Ureter (tissue), 1 donor: ENCODE measurements around the gene TRIM22. TPM values are rescaled to one million over a fixed set of nuclear protein-coding genes. Genes with fewer than 3 reads are reported as not detected.
A peak's percentile ranks its signal among the peaks of the same experiment; 100 is the strongest.
"Not testable (repeated sequence)": the region's sequence is repeated elsewhere in the genome, so short reads cannot be mapped to it uniquely, and the experiment has no call there.

Source experiments
- DNase-seq: peaks from one replicate; pipeline ENCODE4 v3.0.0-alpha.2; 2020; ENCODE audit warnings: low spot score
- total RNA-seq: library from RNA; stranded (reverse); gene quantifications from one replicate; pipeline ENCODE4 v1.2.4, GENCODE V29; 2023
- donor health status: DM: yes; HTN: yes; CAD: no.

Gene TRIM22, protein sequence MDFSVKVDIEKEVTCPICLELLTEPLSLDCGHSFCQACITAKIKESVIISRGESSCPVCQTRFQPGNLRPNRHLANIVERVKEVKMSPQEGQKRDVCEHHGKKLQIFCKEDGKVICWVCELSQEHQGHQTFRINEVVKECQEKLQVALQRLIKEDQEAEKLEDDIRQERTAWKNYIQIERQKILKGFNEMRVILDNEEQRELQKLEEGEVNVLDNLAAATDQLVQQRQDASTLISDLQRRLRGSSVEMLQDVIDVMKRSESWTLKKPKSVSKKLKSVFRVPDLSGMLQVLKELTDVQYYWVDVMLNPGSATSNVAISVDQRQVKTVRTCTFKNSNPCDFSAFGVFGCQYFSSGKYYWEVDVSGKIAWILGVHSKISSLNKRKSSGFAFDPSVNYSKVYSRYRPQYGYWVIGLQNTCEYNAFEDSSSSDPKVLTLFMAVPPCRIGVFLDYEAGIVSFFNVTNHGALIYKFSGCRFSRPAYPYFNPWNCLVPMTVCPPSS
- total RNA-seq: 86.6 TPM

DNA sequence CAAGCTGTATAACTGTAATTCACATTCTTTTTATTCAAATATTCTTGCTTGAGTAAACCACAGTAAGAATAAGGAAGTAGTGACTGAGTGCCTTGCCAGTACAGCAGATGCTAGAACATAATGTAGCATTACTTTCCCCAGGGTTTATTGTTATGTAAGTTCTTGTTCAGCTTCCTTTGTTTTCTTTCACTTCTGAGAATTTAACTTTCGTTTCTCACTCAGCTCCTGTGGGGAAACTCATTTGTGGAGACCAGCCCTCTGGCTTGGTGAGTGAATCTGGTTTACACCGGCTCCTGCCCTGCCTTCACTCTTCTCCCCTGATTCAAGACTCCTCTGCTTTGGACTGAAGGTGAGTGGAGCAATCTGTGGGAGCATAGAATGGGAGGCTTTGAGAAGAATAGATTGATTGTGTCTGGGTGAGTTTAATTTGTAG is at the start of gene TRIM22:
Gene TRIM22 (plus strand): TSS at position 240 of the 433 bp plus-strand sequence. CDS start 6,443 bp downstream, outside the sequence.
- peak; percentile 63 for DNase-seq

GRCh38 chr11:5639953-5640352 is 49.6 kb upstream of the TRIM22 start:
- DNase-seq: no peak

DNA sequence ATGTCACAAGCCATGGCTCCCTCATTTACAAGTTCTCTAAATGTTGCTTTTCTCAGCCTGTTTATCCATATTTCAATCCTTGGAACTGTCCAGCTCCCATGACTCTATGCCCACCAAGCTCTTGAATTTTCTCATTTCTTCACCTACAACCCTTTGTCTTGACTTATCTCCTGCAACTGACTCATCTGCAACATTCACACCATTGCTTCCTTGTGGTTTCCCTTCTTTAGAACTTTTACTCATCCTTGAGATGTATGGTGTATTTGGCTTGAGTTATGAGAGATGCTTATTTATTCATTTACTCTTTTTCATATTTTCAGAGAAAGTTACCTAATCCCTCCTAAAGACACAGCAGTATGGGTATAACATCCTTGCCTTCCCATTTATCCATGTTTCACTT is 46.0 kb upstream of the TRIM22 start:
- DNase-seq: no peak

GRCh38 chr11:5646139-5646538 is 43.5 kb upstream of the TRIM22 start:
- no peak for DNase-seq

DNA sequence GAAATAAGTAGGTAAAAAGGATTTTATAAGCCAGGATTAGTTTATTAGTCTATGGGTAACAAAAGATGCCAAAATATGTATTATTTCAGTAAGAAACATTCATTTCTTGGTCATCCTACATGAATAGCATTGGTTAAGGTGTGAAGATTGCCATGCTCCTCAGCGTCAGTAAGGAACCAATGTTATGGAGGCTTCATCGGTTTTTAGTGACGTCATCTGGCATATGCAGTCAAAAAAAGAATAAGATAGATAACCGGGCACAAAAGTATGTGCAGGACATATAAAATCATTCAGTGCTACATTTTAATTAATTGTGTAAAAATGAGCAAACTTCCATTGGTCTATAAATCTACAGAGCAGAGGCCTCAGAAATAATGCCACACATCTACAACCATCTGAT is 34.1 kb upstream of the TRIM22 start:
- no peak for DNase-seq

DNA sequence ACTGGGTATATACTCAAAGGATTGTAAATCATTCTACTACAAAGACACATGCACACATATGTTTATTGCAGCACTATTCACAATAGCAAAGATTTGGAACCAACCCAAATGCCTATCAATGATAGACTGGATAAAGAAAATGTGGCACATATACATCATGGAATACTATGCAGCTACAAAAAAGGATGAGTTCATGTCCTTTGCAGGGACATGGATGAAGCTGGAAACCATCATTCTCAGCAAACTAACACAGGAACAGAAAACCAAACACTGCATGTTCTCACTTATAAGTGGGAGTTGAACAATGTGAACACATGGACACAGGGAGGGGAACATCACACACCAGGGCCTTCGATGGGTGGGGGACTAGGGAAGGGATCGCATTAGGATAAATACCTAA is 32.6 kb upstream of the TRIM22 start:
- not testable (repeated sequence) for DNase-seq

DNA sequence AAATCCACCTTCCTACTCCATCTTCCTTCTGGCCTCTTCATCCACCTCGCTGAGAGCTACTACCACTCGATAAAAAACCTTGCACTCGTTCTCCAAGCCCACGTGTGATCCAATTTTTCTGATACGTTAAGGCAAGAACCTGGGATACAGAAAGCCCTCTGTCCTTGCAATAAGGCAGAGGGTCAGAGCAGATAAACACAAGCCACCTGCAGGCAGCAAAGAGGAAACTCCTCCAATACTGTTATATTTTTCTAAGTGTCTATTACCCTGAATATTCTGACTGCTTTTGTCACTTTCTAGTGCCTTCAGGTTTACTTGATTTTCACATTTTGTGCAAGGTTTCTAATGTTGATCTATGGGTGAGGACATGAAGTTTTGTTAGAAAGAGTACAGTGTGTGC is 31.3 kb upstream of the TRIM22 start:
- no peak for DNase-seq

- no peak for DNase-seq
Measured at GRCh38 chr11:5663511-5663910, 26.1 kb upstream of the TRIM22 start.

GRCh38 chr11:5665051-5665570 is 24.5 kb upstream of the TRIM22 start:
- no peak for DNase-seq

DNA sequence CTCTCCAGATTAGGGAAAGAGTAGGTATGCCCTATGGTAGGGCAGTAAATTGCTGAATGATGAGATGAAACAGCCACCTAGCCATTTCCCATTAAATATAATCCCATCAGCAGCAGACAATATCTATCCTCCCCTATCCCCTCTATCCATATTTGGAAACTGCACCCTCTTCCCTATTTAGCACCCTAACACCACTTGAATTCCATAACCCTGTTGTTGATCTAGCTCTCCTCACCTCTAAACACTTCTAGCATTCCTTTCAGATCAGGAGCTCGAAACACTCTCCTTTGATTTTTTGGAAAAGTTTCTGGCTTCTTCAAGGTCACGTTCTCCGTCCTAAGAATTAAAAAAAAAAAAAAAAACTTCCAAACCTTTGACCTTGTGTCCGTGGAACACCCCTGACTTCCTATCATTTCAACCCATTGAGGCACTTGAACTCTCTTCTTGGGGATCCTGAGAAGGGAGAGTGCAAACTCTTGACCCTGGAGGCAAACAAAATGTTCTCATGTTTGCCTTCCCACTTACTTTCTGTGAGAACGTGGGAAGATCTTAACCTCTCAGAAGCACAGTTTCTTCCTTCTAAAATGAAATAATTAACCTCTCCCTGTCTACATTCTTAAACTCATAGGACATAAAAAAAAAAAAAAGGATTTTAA is 23.7 kb upstream of the TRIM22 start:
- DNase-seq: no peak

DNA sequence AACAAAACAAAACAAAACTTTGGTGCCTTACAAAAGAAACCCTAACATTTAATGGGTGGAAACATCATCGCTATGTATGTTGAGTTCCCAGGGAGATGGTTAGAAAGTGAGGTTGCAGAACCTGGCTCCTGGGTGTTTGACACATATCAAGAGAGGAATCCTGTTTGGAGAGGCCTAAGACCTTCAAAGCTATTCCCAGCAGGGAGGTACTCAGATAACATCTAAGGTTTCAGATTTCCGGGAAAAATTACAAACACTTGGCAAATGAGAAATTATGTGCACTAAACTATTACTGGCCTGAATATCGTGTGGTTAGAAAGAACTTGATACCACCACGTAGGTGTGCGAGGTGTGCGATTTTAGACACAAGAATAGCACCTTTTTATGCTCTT is 23.2 kb upstream of the TRIM22 start:
- DNase-seq: no peak

DNA sequence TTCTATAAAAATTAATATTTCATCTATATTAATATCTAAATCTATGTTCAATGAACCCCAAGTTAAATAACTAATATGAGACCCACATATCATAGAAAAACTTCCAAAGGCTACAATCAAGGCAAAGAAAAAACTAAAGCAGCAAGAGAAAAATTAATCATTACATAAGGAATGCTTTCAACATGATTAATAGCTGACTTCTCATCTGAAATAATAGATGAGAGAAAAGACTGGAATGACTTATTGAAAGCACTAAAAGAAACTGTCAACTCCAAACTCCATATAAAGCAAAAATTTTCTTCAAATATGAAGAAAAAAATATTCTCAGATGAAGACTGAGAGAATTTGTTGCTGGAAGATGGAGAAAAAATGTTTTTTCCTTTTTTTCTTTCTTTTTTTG is 17.8 kb upstream of the TRIM22 start:
- DNase-seq: no peak

- no peak for DNase-seq
Measured at GRCh38 chr11:5674391-5674790, 15.2 kb upstream of the TRIM22 start.

GRCh38 chr11:5679811-5680210 is 9.8 kb upstream of the TRIM22 start:
- no peak for DNase-seq

DNA sequence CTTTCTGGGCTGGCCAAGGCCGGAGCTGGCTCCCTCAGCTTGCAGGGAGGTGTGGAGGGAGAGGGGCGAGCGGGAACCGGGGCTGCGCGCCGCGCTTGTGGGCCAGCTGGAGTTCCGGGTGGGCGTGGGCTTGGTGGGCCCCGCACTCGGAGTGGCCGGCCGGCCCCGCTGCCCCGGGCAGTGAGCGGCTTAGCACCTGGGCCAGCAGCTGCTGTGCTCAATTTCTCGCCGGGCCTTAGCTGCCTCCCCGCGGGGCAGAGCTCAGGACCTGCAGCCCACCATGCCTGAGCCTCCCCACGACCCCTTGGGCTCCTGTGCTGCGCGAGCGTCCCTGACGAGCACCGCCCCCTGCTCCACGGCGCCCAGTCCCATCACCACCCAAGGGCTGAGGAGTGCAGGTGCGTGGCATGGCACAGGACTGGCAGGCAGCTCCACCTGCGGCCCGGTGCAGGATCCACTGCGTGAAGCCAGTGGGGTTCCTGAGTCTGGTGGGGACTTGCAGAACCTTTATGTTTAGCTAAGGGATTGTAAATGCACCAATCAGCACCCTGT is 6.6 kb upstream of the TRIM22 start:
- DNase-seq: not testable (repeated sequence)

DNA sequence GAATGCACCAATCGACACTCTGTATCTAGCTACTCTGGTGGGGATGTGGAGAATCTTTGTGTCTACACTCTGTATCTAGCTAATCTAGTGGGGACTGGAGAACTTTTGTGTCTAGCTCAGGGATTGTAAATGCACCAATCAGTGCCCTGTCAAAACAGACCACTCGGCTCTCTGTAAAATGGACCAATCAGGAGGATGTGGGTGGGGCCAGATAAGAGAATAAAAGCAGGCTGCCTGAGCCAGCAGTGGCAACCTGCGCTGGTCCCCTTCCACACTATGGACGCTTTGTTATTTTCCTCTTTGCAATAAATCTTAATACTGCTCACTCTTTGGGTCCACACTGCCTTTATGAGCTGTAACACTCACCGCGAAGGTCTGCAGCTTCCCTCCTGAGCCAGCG is 6.0 kb upstream of the TRIM22 start:
- DNase-seq: not testable (repeated sequence)

- no peak for DNase-seq
Measured at GRCh38 chr11:5684036-5684645, 5.4 kb upstream of the TRIM22 start.

GRCh38 chr11:5684646-5685362 is 4.8 kb upstream of the TRIM22 start, which contains the start of gene TRIM5:
Gene TRIM5 (minus strand): TSS chr11:5685074. CDS start chr11:5680177, 4,897 bp downstream.
- peak; percentile 91 for DNase-seq

DNA sequence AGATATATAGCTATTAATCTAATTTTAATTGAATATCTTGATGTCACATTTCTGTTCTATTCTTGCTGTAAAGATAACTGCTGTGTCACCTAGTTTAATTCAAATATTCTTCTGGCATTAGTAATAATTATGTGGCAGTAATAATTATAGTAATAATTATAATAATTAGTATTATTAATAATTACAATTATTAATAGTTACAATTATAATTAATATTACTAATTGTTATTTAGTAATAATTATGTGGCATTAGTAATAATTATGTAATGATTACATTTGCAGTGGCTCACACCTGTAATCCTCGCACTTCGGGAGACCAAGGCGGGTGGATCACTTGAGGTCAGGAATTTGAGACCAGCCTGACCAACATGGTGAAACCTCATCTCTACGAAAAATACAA is 3.2 kb upstream of the TRIM22 start:
- DNase-seq: no peak

GRCh38 chr11:5688482-5688881 is 1.1 kb upstream of the TRIM22 start:
- no peak for DNase-seq

DNA sequence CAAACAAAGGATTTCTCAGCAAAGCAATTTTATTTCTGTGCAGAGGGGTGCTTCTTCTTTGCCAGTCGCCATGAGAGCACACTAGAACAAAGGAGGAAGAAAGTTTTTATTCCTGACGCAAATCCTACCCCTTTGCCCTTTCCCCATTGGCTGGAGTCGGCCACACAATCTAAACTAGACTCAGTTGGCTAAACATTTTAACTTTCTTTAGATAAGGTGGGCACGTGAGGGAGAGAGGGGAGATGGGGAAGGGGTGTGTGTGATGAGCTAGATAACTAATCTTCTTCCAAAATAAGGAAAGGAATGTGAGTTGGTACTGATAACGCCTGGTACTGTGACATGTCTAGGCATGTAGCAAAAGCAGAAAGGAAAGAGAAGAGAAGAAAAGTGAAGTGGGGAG is 626 bp downstream of the TRIM22 start:
- no peak for DNase-seq
